KMS-11 (cell line): Measurements from ENCODE around the gene TOLLIP.

ENCODE experiments used
- H2AFZ ChIP-seq: fragments of 200-600 bp; sonication (generic); 2 replicates; pipeline ENCODE4 v1.6.1; 2016; ENCODE audit warnings: antibody characterized with exemption, mixed run types, low read depth
- H3K27ac ChIP-seq: fragments of 200-600 bp; sonication (generic); 2 replicates; pipeline ENCODE4 v1.6.1; 2016; ENCODE audit warnings: mild to moderate bottlenecking, mixed run types
- H3K27me3 ChIP-seq: fragments of 200-600 bp; sonication (generic); 2 replicates; pipeline ENCODE4 v1.6.1; 2017; ENCODE audit warnings: mild to moderate bottlenecking, low read depth, mixed run types, moderate library complexity; ENCODE audit not compliant: insufficient read depth
- H3K36me3 ChIP-seq: fragments of 200-600 bp; sonication (generic); 2 replicates; pipeline ENCODE4 v1.6.1; 2017; ENCODE audit warnings: mild to moderate bottlenecking, mixed run types; ENCODE audit not compliant: insufficient read depth
- H3K4me1 ChIP-seq: fragments of 200-600 bp; sonication (generic); 2 replicates; pipeline ENCODE4 v1.6.1; 2016; ENCODE audit warnings: mild to moderate bottlenecking, low read depth, mixed run types; ENCODE audit not compliant: poor library complexity, severe bottlenecking
- H3K4me2 ChIP-seq: fragments of 200-600 bp; sonication (generic); 2 replicates; pipeline ENCODE4 v1.7.0; 2016; ENCODE audit warnings: mild to moderate bottlenecking, mixed run types
- H3K4me3 ChIP-seq: fragments of 200-600 bp; sonication (generic); IDR thresholded peaks from 2 replicates; pipeline ENCODE4 v1.6.1; 2017; ENCODE audit warnings: low read depth, low read length, mixed read lengths; ENCODE audit not compliant: insufficient read depth
- H3K79me2 ChIP-seq: fragments of 200-600 bp; sonication (generic); 2 replicates; pipeline ENCODE4 v1.6.1; 2016; ENCODE audit warnings: low read depth, mixed run types; ENCODE audit not compliant: insufficient read depth
- H3K9ac ChIP-seq: fragments of 200-600 bp; sonication (generic); 2 replicates; pipeline ENCODE4 v1.6.1; 2016; ENCODE audit warnings: mild to moderate bottlenecking, mixed run types
- H4K20me1 ChIP-seq: fragments of 200-600 bp; sonication (generic); 2 replicates; pipeline ENCODE4 v1.6.1; 2016; ENCODE audit warnings: mild to moderate bottlenecking, mixed run types; ENCODE audit not compliant: insufficient read depth
- CTCF ChIP-seq: fragments of 200-600 bp; sonication (generic); conservative IDR thresholded peaks from 2 replicates; pipeline ENCODE4 v1.6.1; 2017; ENCODE audit warnings: low read depth, mild to moderate bottlenecking, antibody characterized with exemption, low read length, moderate library complexity, mixed read lengths

The TOLLIP gene

DNA sequence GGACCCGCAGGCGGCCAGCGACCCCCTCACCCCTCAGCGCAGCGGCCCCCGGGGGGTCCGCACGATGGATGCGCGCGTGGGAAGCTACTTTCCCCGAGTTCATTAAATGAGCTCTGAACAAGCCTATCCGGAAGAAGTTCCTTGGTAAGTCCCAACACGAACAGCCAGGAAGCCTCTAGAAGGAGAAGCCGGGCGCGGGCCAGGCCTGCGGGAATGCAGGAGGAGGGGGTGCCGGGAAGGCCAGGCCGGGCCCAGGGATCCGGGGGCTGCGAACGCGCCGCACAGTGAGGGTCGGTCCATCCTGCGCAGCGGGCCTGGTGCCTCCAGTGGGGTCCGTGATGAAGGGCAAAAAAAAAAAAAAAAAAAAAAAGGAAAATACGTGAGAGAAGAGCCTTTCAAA is 36.9 kb downstream of the TOLLIP start:
- no peak overlapping the region for H3K4me3 ChIP-seq
- H4K20me1 ChIP-seq = no peaks in the 10 kb centered on the region
- no peak for TF ChIP-seq CTCF
- no peaks in the 10 kb centered on the region for H3K36me3 ChIP-seq
- H2AFZ ChIP-seq = no peak overlapping the region
- H3K4me1 ChIP-seq = peaks cover 10% of the 10 kb centered on the region
- no peaks in the 10 kb centered on the region for H3K79me2 ChIP-seq
- H3K4me2 ChIP-seq = no peak overlapping the region
- no peak overlapping the region for H3K27ac ChIP-seq
- no peaks in the 10 kb centered on the region for H3K27me3 ChIP-seq
- no peak overlapping the region for H3K9ac ChIP-seq

DNA sequence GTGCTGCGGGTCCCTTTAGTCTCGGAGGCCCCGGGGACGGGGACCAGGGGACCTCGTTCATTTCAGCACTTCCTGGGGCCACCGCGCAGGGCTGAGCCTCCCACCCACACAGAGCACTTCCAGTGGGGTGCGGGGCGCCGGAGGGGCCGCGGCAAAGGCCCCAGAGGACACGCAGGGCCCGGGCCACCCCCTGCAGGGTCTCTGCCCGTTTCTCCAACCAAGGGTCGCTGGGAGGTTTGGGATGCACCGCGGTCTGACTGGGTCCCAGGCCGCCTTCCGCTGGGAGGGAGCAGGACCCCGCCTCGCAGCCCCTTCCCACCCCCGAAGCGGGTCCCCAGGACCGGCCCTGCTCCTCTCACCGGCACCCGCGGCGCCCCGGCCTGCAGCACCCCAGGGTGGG is 37.5 kb downstream of the TOLLIP start:
- H3K4me3 ChIP-seq = no peak overlapping the region
- H2AFZ ChIP-seq = no peak overlapping the region
- peaks cover 16% of the 10 kb centered on the region for H3K4me1 ChIP-seq
- H4K20me1 ChIP-seq = no peaks in the 10 kb centered on the region
- no peak overlapping the region for H3K9ac ChIP-seq
- no peaks in the 10 kb centered on the region for H3K79me2 ChIP-seq
- H3K27ac ChIP-seq = no peak overlapping the region
- no peak overlapping the region for H3K4me2 ChIP-seq
- TF ChIP-seq CTCF = no peak
- no peaks in the 10 kb centered on the region for H3K27me3 ChIP-seq
- no peaks in the 10 kb centered on the region for H3K36me3 ChIP-seq

DNA sequence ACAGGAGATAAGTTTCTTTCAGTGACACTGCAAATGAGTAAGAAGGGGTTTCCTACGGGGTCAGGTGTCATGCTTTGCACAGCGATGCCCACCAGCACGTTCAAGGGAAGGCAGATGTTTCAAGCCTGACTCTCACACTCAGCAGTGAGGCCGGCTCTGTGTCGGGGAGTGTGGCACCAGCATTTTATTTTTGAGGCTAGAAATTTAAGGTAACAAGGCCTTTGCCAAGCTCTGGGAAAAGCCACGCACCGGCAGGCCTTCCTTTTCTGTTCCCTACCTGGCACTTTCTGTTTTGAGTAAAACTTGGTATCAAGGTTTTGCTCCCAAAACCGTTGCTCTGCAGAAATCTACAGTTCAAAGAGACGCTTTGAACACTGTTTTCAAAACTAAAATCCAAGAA is 38.0 kb downstream of the TOLLIP start:
- no peak for TF ChIP-seq CTCF
- H3K4me3 ChIP-seq = no peak overlapping the region
- no peak overlapping the region for H2AFZ ChIP-seq
- no peaks in the 10 kb centered on the region for H3K36me3 ChIP-seq
- H3K27me3 ChIP-seq = no peaks in the 10 kb centered on the region
- peaks cover 21% of the 10 kb centered on the region for H3K4me1 ChIP-seq
- no peak overlapping the region for H3K27ac ChIP-seq
- no peak overlapping the region for H3K4me2 ChIP-seq
- H3K9ac ChIP-seq = no peak overlapping the region
- no peaks in the 10 kb centered on the region for H4K20me1 ChIP-seq
- H3K79me2 ChIP-seq = no peaks in the 10 kb centered on the region

DNA sequence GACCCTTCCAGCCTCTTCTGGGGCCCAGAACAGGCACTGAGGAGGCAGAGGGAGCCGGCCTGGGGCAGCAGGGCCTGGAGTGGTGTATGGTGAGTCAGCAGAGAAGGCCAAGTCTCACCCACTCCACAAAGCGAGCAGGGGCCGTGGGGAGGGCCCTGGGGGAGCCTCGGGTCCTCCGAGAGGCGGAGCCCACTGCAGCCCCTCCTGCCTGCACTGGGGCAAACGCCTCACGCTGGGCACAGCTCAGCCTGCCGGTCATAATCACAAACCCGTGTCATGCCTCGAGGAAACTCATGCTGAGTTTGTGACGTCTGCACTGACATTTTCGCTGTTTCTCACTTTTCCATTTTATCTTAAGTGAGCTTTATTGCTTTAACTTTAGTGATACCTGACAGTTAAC is 38.4 kb downstream of the TOLLIP start:
- Histone ChIP-seq H2AFZ (no peak overlapping the region), H4K20me1 (no peaks in the 10 kb centered on the region), H3K4me3 (no peak overlapping the region), H3K79me2 (no peaks in the 10 kb centered on the region), H3K4me2 (no peak overlapping the region), H3K9ac (no peak overlapping the region), H3K27me3 (no peaks in the 10 kb centered on the region), H3K36me3 (no peaks in the 10 kb centered on the region), H3K4me1 (peaks cover 22% of the 10 kb centered on the region), H3K27ac (no peak overlapping the region)
- TF ChIP-seq CTCF = no peak

DNA sequence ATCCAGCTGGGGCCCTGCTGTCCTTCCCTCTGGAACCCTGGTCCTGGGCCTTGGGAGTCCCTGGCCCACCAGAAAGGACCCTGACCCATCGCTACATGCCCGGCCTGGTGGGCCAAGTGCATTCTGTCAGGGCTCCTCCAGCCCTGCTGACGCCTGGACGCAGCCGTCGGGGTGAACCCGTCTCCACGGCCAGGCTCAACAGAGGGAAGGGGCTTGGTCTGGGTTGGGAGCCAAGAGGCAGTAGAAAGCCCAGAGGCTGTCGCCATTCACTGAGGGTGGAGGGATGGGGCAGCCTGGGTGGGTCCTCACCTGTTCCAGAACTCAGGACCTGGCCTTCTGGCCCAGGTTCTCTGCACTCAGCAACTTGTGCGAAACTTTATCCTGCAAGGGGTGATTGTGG is 39.0 kb downstream of the TOLLIP start:
- Histone ChIP-seq H3K27me3 (no peaks in the 10 kb centered on the region), H3K4me1 (peaks cover 22% of the 10 kb centered on the region), H3K9ac (no peak overlapping the region), H3K27ac (no peak overlapping the region), H2AFZ (no peak overlapping the region), H3K4me3 (no peak overlapping the region), H3K4me2 (no peak overlapping the region), H4K20me1 (no peaks in the 10 kb centered on the region), H3K36me3 (no peaks in the 10 kb centered on the region), H3K79me2 (no peaks in the 10 kb centered on the region)
- TF ChIP-seq CTCF = no peak
